Gastrocnemius medialis (tissue), 4 donors: ENCODE data around the gene USH2A.

ENCODE experiments used
- CTCF ChIP-seq, 5 experiments: fragments of 450-650 bp in 3 of 5; fragments of 200-600 bp in 2 of 5; sonication (generic) in 2 of 5; IDR thresholded peaks in 4 of 5; conservative IDR thresholded peaks in 1 of 5; 1 replicate in 4 of 5; 2 replicates in 1 of 5; pipeline ENCODE4 v1.5.1; 2016 to 2019; ENCODE audit warnings: antibody characterized with exemption in 5 of 5, mild to moderate bottlenecking in 3 of 5, moderate library complexity in 3 of 5
- POLR2A ChIP-seq, 2 donors: fragments of 450-650 bp; IDR thresholded peaks; one replicate each; pipeline ENCODE4 v1.6.1; 2017; ENCODE audit warnings: antibody characterized with exemption in 2 of 2, mild to moderate bottlenecking in 2 of 2, moderate library complexity in 2 of 2

- no peak for TF ChIP-seq CTCF (IDR thresholded peaks at IDR 0.05 in 4 of 5, conservative IDR thresholded peaks at IDR 0.05 in 1 of 5)
- TF ChIP-seq POLR2A (IDR thresholded peaks at IDR 0.05): no peak
Observed at GRCh38 chr1:215637041-215637573, 786.1 kb downstream of the USH2A start.
